HepG2 (cell line): Measurements from ENCODE around the gene UBE2O. TPM values are rescaled to one million over a fixed set of nuclear protein-coding genes. Genes with fewer than 3 reads are reported as not detected.
A peak's percentile ranks its signal among the peaks of the same experiment; 100 is the strongest.

Experiments
- AGO1 ChIP-seq: fragments of 200-400 bp; formaldehyde crosslinking; IDR thresholded peaks from 2 replicates; pipeline ENCODE4 v1.6.1; 2017; ENCODE audit warnings: mild to moderate bottlenecking, low read depth, low read length, moderate library complexity; ENCODE audit not compliant: poor library complexity, severe bottlenecking
- FOXK1 ChIP-seq: sonication (generic); formaldehyde crosslinking; IDR thresholded peaks from 2 replicates; pipeline ENCODE4 v1.4.0; 2020; ENCODE audit warnings: low read depth, missing genetic modification reagents, borderline replicate concordance
- MLXIP ChIP-seq: sonication (generic); formaldehyde crosslinking; IDR thresholded peaks from 2 replicates; pipeline ENCODE4 v1.9.0; 2021; ENCODE audit warnings: missing genetic modification reagents, borderline replicate concordance
- NR1H2 ChIP-seq: sonication (generic); formaldehyde crosslinking; IDR thresholded peaks from 2 replicates; pipeline ENCODE4 v1.8.1; 2022; ENCODE audit warnings: low read depth, missing genetic modification reagents, borderline replicate concordance
- PAWR ChIP-seq: sonication (generic); formaldehyde crosslinking; IDR thresholded peaks from 2 replicates; pipeline ENCODE4 v1.4.0; 2020; ENCODE audit warnings: missing genetic modification reagents, mild to moderate bottlenecking, borderline replicate concordance
- POLR2G ChIP-seq: fragments of 200-400 bp; formaldehyde crosslinking; IDR thresholded peaks from 2 replicates; pipeline ENCODE4 v1.6.1; 2018; ENCODE audit warnings: mild to moderate bottlenecking, low read depth, low read length, moderate library complexity
- RARA ChIP-seq: IDR thresholded peaks from 2 replicates; pipeline ENCODE4 v1.6.1; 2016; ENCODE audit warnings: missing genetic modification reagents, missing compliant biosample characterization
- REPIN1 ChIP-seq: sonication (generic); formaldehyde crosslinking; IDR thresholded peaks from 2 replicates; pipeline ENCODE4 v1.8.0; 2022; ENCODE audit warnings: missing genetic modification reagents, low read depth, mild to moderate bottlenecking, borderline replicate concordance
- SRSF1 ChIP-seq: fragments of 200-400 bp; formaldehyde crosslinking; optimal IDR thresholded peaks from 2 replicates; pipeline ENCODE3; 2017; ENCODE audit warnings: mild to moderate bottlenecking, low read depth, low read length, moderate library complexity
- ZFP62 ChIP-seq: sonication (generic); formaldehyde crosslinking; IDR thresholded peaks from 2 replicates; pipeline ENCODE4 v1.4.0; 2020; ENCODE audit warnings: missing genetic modification reagents
- ZNF124 ChIP-seq: sonication (generic); formaldehyde crosslinking; IDR thresholded peaks from 2 replicates; pipeline ENCODE4 v1.4.0; 2020; ENCODE audit warnings: missing genetic modification reagents
- ZNF20 ChIP-seq: sonication (generic); formaldehyde crosslinking; IDR thresholded peaks from 2 replicates; pipeline ENCODE4 v1.4.0; 2020; ENCODE audit warnings: mild to moderate bottlenecking, moderate library complexity, missing genetic modification reagents
- ZNF251 ChIP-seq: sonication (generic); formaldehyde crosslinking; IDR thresholded peaks from 2 replicates; pipeline ENCODE4 v1.9.0; 2021; ENCODE audit warnings: mild to moderate bottlenecking, missing genetic modification reagents
- ZNF432 ChIP-seq: sonication (generic); formaldehyde crosslinking; IDR thresholded peaks from 2 replicates; pipeline ENCODE4 v1.5.0; 2020; ENCODE audit warnings: missing genetic modification reagents, mild to moderate bottlenecking, borderline replicate concordance
- ZNF75D ChIP-seq: sonication (generic); formaldehyde crosslinking; IDR thresholded peaks from 2 replicates; pipeline ENCODE4 v1.8.1; 2023; ENCODE audit warnings: missing genetic modification reagents, mild to moderate bottlenecking, borderline replicate concordance
- ZSCAN9 ChIP-seq: IDR thresholded peaks from 2 replicates; pipeline ENCODE4 v1.6.1; 2016; ENCODE audit warnings: borderline replicate concordance
- polyA plus RNA-seq, 8 experiments: library from polyadenylated mRNA; depleted of rRNA in 3 of 8; stranded (reverse) in 7 of 8; unstranded in 1 of 8; fragments of >200 nt; fragmentation: Illumina TruSeq in 4 of 8; extraction: Trizol in 4 of 8; gene quantifications; 2 replicates each; pipeline versions ENCODE4 v1.2.1 to v1.2.3, GENCODE V29; 2011 to 2016; ENCODE audit warnings: low read depth in 4 of 8, missing spikeins in 1 of 8, mixed read lengths in 1 of 8; ENCODE audit not compliant: insufficient read depth in 1 of 8
- total RNA-seq, 5 experiments: library from RNA; depleted of rRNA; stranded (reverse); fragments of >200 nt; fragmentation: Illumina TruSeq; extraction: Trizol; gene quantifications; 2 replicates each; pipeline ENCODE4 v1.2.3, GENCODE V29; 2016; ENCODE audit warnings: low read depth in 1 of 5
- TF ChIP-seq, protein P1 (sequence below): sonication (generic); formaldehyde crosslinking; IDR thresholded peaks from 2 replicates; pipeline ENCODE4 v1.4.0; 2020; ENCODE audit warnings: mild to moderate bottlenecking, missing genetic modification reagents
- TF ChIP-seq, protein P2 (sequence below): sonication (generic); formaldehyde crosslinking; IDR thresholded peaks from 2 replicates; pipeline ENCODE4 v1.5.0; 2020; ENCODE audit warnings: missing genetic modification reagents
- TF ChIP-seq, protein P3 (sequence below): sonication (generic); formaldehyde crosslinking; IDR thresholded peaks from 2 replicates; pipeline ENCODE4 v1.8.0; 2022; ENCODE audit warnings: missing genetic modification reagents, mild to moderate bottlenecking, moderate library complexity, borderline replicate concordance

The UBE2O gene
- total and polyA plus RNA-seq, 2 of the 13 experiments (the other 11 are each of a cell fraction or from before 2014, with no cell fraction given) = 21.5 to 23.5 TPM

- TF ChIP-seq AGO1 (no peak), ZNF251 (CRISPR knock-in tag) (peak; percentile 97), FOXK1 (CRISPR knock-in tag) (peak; percentile 90; the same call in 1 of the 2 replicates), ZNF75D (CRISPR knock-in tag) (peak; percentile 62; the same call in 1 of the 2 replicates), ZNF432 (peak; percentile 81; the same call in 1 of the 2 replicates), SRSF1 (peak; percentile 96), RARA (CRISPR knock-in tag) (peak; percentile 84), MLXIP (CRISPR knock-in tag) (peak; percentile 97), POLR2G (peak; percentile 20), ZNF124 (CRISPR knock-in tag) (peak; percentile 97), ZFP62 (CRISPR knock-in tag) (no peak), PAWR (no peak), ZNF20 (no peak), NR1H2 (CRISPR knock-in tag) (peak; percentile 82; the same call in 1 of the 2 replicates), ZSCAN9 (CRISPR knock-in tag) (peak; percentile 99), REPIN1 (CRISPR knock-in tag) (peak; percentile 97)
- TF ChIP-seq, protein P1, sequence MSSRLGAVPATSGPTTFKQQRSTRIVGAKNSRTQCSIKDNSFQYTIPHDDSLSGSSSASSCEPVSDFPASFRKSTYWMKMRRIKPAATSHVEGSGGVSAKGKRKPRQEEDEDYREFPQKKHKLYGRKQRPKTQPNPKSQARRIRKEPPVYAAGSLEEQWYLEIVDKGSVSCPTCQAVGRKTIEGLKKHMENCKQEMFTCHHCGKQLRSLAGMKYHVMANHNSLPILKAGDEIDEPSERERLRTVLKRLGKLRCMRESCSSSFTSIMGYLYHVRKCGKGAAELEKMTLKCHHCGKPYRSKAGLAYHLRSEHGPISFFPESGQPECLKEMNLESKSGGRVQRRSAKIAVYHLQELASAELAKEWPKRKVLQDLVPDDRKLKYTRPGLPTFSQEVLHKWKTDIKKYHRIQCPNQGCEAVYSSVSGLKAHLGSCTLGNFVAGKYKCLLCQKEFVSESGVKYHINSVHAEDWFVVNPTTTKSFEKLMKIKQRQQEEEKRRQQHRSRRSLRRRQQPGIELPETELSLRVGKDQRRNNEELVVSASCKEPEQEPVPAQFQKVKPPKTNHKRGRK (CRISPR knock-in tag) = no peak; the same call in 1 of the 2 replicates
- TF ChIP-seq, protein P2, sequence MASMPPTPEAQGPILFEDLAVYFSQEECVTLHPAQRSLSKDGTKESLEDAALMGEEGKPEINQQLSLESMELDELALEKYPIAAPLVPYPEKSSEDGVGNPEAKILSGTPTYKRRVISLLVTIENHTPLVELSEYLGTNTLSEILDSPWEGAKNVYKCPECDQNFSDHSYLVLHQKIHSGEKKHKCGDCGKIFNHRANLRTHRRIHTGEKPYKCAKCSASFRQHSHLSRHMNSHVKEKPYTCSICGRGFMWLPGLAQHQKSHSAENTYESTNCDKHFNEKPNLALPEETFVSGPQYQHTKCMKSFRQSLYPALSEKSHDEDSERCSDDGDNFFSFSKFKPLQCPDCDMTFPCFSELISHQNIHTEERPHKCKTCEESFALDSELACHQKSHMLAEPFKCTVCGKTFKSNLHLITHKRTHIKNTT = no peak
- TF ChIP-seq, protein P3, sequence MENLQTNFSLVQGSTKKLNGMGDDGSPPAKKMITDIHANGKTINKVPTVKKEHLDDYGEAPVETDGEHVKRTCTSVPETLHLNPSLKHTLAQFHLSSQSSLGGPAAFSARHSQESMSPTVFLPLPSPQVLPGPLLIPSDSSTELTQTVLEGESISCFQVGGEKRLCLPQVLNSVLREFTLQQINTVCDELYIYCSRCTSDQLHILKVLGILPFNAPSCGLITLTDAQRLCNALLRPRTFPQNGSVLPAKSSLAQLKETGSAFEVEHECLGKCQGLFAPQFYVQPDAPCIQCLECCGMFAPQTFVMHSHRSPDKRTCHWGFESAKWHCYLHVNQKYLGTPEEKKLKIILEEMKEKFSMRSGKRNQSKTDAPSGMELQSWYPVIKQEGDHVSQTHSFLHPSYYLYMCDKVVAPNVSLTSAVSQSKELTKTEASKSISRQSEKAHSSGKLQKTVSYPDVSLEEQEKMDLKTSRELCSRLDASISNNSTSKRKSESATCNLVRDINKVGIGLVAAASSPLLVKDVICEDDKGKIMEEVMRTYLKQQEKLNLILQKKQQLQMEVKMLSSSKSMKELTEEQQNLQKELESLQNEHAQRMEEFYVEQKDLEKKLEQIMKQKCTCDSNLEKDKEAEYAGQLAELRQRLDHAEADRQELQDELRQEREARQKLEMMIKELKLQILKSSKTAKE = no peak
These were observed 66.8 kb downstream of the UBE2O start (continued) for GRCh38 chr17:76385892-76386786.
